HL-60 (cell line): ENCODE measurements around the gene PSMD2.

Experiments used
- CTCF ChIP-seq: IDR thresholded peaks from one replicate; pipeline ENCODE4 v1.5.1; 2011; ENCODE audit warnings: low read length, control low read depth, inconsistent platforms; ENCODE audit not compliant: insufficient read depth
- GABPA ChIP-seq: IDR thresholded peaks from 2 replicates; pipeline ENCODE4 v1.6.1; 2012; ENCODE audit warnings: low read depth
- POLR2AphosphoS5 ChIP-seq: IDR thresholded peaks from 2 replicates; pipeline ENCODE4 v1.6.1; 2012; ENCODE audit warnings: low read depth
- REST ChIP-seq: IDR thresholded peaks from 2 replicates; pipeline ENCODE4 v1.6.1; 2012; ENCODE audit warnings: low read depth; ENCODE audit not compliant: insufficient replicate concordance
- SPI1 ChIP-seq: IDR thresholded peaks from 2 replicates; pipeline ENCODE4 v1.6.1; 2012; ENCODE audit warnings: low read depth, mild to moderate bottlenecking, borderline replicate concordance

GRCh38 chr3:184355261-184356040 is 56.4 kb downstream of the PSMD2 start:
- TF ChIP-seq CTCF (no peak), POLR2AphosphoS5 (no peak), GABPA (no peak), REST (no peak), SPI1 (no peak)
